Activated naive CD4-positive, alpha-beta T cell treated with anti-CD3 and anti-CD28 coated beads, Interleukin-2, amount 50 U/mL, for 24 hours (primary cell): ENCODE results near the gene DOK5.

ENCODE experiments used
- H3K27ac Mint-ChIP-seq: one replicate; pipeline ENCODE4 v1.8.0; 2021; ENCODE audit warnings: mild to moderate bottlenecking, mixed read lengths
- H3K27me3 Mint-ChIP-seq: one replicate; pipeline ENCODE4 v1.8.0; 2021; ENCODE audit warnings: mixed read lengths
- H3K36me3 Mint-ChIP-seq: one replicate; pipeline ENCODE4 v1.8.0; 2021; ENCODE audit warnings: mixed read lengths
- H3K4me1 Mint-ChIP-seq: one replicate; pipeline ENCODE4 v1.8.0; 2021; ENCODE audit warnings: mixed read lengths
- H3K4me3 Mint-ChIP-seq: one replicate; pipeline ENCODE4 v1.8.0; 2021; ENCODE audit warnings: mild to moderate bottlenecking, mixed read lengths
- H3K9me3 Mint-ChIP-seq: one replicate; pipeline ENCODE4 v1.8.0; 2021; ENCODE audit warnings: mixed read lengths

DOK5 gene

DNA sequence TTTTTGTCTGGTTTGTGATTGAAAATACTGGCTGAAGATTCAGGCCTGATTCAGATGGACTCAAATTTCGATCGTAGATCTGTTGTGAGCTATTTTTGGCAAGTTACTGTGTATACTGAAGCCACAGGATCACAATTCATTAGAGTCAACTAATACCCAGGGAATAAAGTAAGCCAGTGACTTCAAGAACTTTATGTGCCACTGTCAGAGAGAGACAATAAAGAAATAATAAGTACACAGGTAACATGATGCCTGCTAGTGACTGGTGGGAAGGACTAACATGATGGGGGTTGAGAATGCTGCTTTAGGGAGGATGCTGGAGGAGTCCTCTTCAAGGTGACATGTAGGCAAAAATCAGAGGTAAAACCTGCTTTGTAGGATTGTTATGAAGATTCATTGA is 215.9 kb downstream of the DOK5 start:
- H3K4me1 Mint-ChIP-seq, result no peaks in the 10 kb centered on the region
- no peaks in the 10 kb centered on the region for H3K36me3 Mint-ChIP-seq
- H3K27me3 Mint-ChIP-seq, result peaks cover 4% of the 10 kb centered on the region
- no peak overlapping the region for H3K27ac Mint-ChIP-seq
- H3K9me3 Mint-ChIP-seq, result no peaks in the 10 kb centered on the region
- H3K4me3 Mint-ChIP-seq, result no peak overlapping the region

DNA sequence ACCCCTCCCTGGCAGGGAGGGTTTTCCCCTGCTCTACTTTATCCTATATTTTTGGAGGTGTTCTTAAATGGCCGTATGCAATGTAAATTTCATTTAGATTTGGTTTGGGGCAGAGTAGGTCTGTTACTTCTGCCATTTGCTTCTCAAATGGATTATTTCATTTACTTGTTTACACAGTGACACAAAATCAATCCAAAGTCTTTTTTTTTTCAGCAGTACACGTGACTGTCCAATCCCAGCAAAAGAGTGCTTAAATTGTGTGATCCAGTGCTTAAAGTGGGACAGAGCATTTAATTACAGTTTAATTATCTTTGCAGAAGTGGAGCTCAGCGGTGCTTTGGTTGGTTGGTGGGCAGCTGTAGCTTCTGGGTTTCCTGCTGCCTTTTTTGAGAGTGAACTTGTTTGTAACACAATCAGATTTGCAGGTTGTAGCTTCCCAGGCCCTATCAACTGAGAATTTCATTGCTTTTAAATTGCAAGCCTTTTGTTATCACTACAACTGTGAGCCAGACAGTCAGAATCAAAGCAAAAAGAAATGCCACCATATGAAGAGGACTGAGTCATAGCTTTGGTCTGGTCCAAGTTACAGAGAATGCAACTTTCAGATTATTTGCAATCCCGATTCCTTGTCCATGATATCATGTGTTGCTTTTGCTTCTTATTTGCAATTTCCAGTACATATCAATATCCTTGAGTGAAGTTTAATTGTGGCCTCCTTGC is 216.9 kb downstream of the DOK5 start:
- Mint-ChIP-seq H3K27ac (no peak overlapping the region), H3K36me3 (no peaks in the 10 kb centered on the region), H3K4me1 (no peaks in the 10 kb centered on the region), H3K4me3 (no peak overlapping the region), H3K9me3 (no peaks in the 10 kb centered on the region), H3K27me3 (peaks cover 4% of the 10 kb centered on the region)

DNA sequence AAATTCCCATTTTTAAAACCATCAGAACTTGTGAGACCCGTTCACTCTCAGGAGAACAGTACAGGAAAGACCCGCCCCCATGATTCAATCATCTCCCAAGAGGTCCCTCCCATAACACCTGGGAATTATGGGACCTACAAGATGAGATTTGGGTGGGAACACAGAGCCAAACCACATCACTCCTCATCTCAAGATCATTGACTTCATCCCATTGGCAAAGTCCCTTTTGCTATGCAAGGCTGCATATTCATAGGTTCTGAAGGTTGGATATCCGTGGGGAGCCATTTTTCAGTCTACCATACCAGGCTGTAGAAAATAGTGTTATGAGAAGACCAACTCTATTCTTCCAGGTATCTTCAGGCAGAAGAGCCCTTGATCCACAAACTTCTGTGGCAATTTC is 219.1 kb downstream of the DOK5 start:
- H3K27me3 Mint-ChIP-seq, result peaks cover 4% of the 10 kb centered on the region
- H3K36me3 Mint-ChIP-seq, result no peaks in the 10 kb centered on the region
- H3K4me3 Mint-ChIP-seq, result no peak overlapping the region
- no peaks in the 10 kb centered on the region for H3K4me1 Mint-ChIP-seq
- no peak overlapping the region for H3K27ac Mint-ChIP-seq
- no peaks in the 10 kb centered on the region for H3K9me3 Mint-ChIP-seq

DNA sequence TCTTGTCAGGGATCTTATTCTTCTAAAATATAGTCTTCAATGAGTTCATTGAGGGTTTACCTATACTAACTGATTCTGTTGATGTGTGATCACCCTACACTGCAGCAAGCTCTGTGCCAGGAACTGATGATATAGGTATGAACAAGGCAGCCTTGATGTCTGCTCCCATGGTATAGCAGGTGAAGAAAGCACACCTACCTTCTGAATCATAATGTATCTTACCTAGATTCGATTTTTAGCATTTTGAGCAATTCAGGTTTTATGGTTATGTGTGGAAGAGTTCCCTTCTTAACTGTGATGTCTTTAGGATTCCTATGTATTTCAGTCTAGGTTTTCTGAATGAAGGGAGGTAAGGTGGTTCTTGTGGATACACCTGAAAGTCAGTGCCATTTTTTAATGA is 223.0 kb downstream of the DOK5 start:
- H3K9me3 Mint-ChIP-seq, result no peaks in the 10 kb centered on the region
- no peaks in the 10 kb centered on the region for H3K4me1 Mint-ChIP-seq
- no peak overlapping the region for H3K4me3 Mint-ChIP-seq
- H3K27ac Mint-ChIP-seq, result no peak overlapping the region
- H3K36me3 Mint-ChIP-seq, result no peaks in the 10 kb centered on the region
- H3K27me3 Mint-ChIP-seq, result peaks cover 5% of the 10 kb centered on the region
